Measurements from ENCODE around the gene LIMS2. TPM values are rescaled to one million over a fixed set of nuclear protein-coding genes. Genes with fewer than 3 reads are reported as not detected.

Gene LIMS2
- total RNA-seq, 6 experiments from 2014 or later, result 6.6 to 37.7 (median 19.5) TPM

- WGBS (ENCODE audit: insufficient coverage, low coverage, low lambda C conversion rate, missing lambda C conversion rate), result no CpG with 5 or more reads among the region's 6 CpGs
- TF ChIP-seq CTCF (IDR thresholded peaks at IDR 0.05) (no peak), POLR2A (IDR thresholded peaks at IDR 0.05) (no peak)
- DNase-seq (no peak), ATAC-seq (no peak)
- intact Hi-C loops (cut with DNase I), result no loop called here
- no peak overlapping the region for H3K4me3 ChIP-seq
- H3K4me1 ChIP-seq, result peaks cover 0 to 6% (median 0%) of the 10 kb centered on the region in 4 donors
- H3K27me3 ChIP-seq, result no peaks in the 10 kb centered on the region
- no peaks in the 10 kb centered on the region for H3K9me3 ChIP-seq
- H3K27ac ChIP-seq, result no peak overlapping the region
- no peaks in the 10 kb centered on the region for H3K36me3 ChIP-seq
These were observed 3.7 kb upstream of the LIMS2 start for GRCh38 chr2:127678991-127679390.

GRCh38 chr2:127678531-127678930 lies 3.2 kb upstream of the LIMS2 start:
- Histone ChIP-seq H3K36me3 (no peaks in the 10 kb centered on the region), H3K4me1 (peaks cover 0 to 6% (median 0%) of the 10 kb centered on the region in 4 donors), H3K27me3 (no peaks in the 10 kb centered on the region), H3K27ac (no peak overlapping the region), H3K4me3 (no peak overlapping the region), H3K9me3 (no peaks in the 10 kb centered on the region)
- ATAC-seq (no peak), DNase-seq (no peak)
- WGBS (ENCODE audit: insufficient coverage, low coverage, low lambda C conversion rate, missing lambda C conversion rate), result 68% methylated on average over 6 of the region's 10 CpGs
- TF ChIP-seq POLR2A (IDR thresholded peaks at IDR 0.05), result no peak
- TF ChIP-seq CTCF (IDR thresholded peaks at IDR 0.05), result no peak
- intact Hi-C loops (cut with DNase I), result no loop called here

GRCh38 chr2:127676906-127677305 lies 1.6 kb upstream of the LIMS2 start:
- WGBS (ENCODE audit: insufficient coverage, low coverage, low lambda C conversion rate, missing lambda C conversion rate), result 80% methylated on average over 2 of the region's 2 CpGs
- Histone ChIP-seq H3K4me1 (peaks cover 0 to 6% (median 0%) of the 10 kb centered on the region in 4 donors), H3K27me3 (no peaks in the 10 kb centered on the region), H3K9me3 (no peaks in the 10 kb centered on the region), H3K36me3 (no peaks in the 10 kb centered on the region), H3K27ac (no peak overlapping the region), H3K4me3 (no peak overlapping the region)
- intact Hi-C loops (cut with DNase I), result no loop called here
- ATAC-seq (no peak), DNase-seq (no peak)
- TF ChIP-seq CTCF (IDR thresholded peaks at IDR 0.05) (no peak), POLR2A (IDR thresholded peaks at IDR 0.05) (no peak)

GRCh38 chr2:127674241-127675209 lies 805 bp downstream of the LIMS2 start:
- ATAC-seq (peak; percentile 51 to 59 (median 56)), DNase-seq (peak in 1 of 3 donors; percentile 42)
- Histone ChIP-seq H3K36me3 (no peaks in the 10 kb centered on the region), H3K4me3 (peak overlapping the region; percentile 69 to 79 (median 70)), H3K4me1 (peaks cover 0 to 6% (median 0%) of the 10 kb centered on the region in 4 donors), H3K9me3 (no peaks in the 10 kb centered on the region), H3K27ac (peak overlapping the region; percentile 34 to 70 (median 47)), H3K27me3 (no peaks in the 10 kb centered on the region)
- intact Hi-C loops (cut with DNase I), result no loop called here
- TF ChIP-seq CTCF (IDR thresholded peaks at IDR 0.05) (no peak), POLR2A (IDR thresholded peaks at IDR 0.05) (no peak)
- WGBS (ENCODE audit: insufficient coverage, low coverage, low lambda C conversion rate, missing lambda C conversion rate), result 9% methylated on average over 22 of the region's 72 CpGs

Measured in right lobe of liver (tissue), 6 donors.